GM19193 (cell line): Measurements from ENCODE around the gene NFIA.

ENCODE experiments used
- POLR2A ChIP-seq: IDR thresholded peaks from 4 replicates; pipeline ENCODE4 v1.6.1; 2011; ENCODE audit not compliant: insufficient read depth, insufficient read length; ENCODE audit errors: extremely low read depth

The NFIA gene

DNA sequence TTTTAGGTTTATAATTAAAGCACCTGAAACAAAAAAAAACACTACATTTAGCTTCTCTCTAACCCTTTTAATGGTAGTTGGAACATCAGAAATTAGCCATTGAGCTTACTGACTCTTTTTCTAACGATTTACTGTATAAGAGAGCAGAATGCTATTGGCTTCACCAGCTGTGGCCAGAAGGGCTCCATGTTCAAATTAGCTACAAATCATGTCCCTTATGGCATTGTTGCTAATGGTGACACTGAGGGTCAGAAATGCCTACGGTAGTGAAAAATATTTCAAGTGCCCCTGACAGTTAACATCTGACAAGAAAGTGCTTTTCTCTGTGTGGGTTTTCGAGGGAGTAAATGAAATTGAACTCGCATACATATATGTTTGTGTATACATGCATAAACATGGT is 232.7 kb downstream of the NFIA start:
- TF ChIP-seq POLR2A, result no peak

DNA sequence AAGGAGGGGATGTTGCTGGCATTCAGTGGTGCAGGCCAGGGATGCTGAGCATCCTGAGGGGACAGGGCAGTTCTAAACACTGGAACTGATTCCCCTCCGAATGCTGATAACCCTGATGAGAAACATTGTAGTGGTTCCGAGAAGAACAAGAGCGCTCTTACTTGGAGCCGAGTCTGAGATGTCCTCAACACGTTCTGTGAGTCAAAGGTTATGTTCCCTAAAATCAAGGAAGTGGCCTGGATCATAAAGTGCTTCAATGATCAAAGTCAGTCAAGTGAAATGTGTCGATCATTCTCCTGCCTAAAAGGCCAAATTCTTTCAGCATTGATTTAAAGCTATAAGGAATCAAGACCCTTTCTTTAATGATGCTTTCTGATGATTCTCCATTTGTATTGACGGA is 234.1 kb downstream of the NFIA start:
- no peak for TF ChIP-seq POLR2A

DNA sequence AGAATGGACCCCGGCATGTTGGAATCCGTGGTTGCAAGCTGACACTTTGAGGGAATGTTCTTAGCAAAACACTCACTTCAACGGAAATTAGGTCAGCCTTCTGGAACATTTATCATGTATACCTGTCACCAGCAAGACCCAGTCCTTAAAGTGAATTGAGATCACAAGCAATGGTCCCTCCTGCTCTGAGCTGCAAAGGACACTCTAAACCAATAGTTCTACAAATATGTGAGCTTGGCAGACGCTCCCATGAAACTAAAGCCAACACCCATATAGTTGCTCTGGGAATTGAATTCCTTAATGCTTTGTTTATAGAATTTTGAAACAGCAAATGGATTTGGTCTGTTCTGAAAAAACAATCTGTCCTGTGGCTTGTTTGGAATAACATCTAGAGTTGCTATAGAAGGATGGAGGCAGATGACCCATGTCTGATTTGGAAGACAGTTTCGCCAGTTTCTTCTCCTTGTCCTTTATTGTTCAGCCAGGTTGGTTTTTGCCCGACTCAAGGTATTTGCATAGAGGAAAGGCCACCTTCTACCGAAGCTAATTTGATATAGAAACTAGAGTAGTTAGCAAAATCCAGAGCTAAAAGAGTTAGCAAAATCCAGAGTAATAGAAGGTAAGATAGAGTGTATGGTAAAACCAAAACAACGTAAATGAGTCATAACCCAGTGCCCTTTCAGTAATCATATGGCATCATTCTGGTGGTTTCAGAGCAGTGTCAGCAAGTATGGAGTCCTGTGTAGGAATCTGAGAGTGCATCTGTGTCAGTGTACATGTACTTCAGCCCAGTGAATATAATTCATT is 236.2 kb downstream of the NFIA start:
- no peak for TF ChIP-seq POLR2A

DNA sequence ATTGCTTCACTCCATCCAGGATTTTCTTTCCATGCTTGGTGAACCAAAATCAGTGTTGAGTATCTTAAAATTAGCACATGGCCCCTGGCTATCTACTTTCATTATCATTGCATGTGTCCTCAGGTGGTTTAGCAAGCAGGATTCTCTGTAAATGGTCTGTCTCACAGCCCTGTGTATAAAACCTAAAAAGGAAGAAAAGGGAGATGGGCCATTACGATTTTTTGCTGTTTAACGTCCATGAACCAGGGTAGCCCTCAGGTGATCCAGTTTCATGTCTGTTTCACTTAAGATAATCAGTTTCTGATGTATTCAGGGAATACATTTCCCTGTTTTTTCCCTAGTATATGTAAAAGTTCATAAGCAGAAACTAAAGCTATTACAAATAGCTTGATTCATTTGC is 238.2 kb downstream of the NFIA start:
- no peak for TF ChIP-seq POLR2A

DNA sequence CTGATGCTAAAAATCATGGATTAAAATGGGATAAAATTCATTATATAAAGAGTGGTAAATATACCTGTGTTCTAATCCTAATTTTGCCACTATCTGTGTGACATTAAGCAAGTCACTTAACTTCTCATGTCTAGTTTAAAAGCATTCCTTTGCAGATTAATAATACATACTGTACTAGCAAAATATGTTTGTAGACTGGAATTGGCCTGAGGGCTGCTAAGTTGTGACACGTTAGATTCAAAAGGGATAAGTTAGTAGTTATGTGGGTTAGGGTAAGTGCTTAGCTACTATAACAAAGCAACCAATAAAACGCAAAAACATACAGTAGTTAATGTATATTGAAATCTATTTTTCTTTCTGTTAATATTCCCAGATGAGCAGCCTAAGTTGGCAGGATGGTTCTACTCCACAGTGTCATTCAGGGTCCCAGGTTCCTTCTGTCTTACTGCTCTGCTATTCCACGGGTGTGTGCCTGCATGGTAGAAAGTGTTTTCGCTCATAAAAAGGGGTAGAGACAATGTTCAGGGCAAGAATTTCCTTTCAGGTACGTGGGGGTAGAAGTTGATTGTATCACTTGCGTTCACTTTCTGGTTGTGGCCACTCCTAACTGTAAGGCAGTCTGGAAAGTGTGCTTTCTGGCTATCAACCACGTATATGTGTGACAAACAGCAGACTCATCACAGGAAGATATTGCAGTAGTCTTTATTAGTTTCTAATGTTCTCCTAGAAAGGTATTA is 239.8 kb downstream of the NFIA start:
- no peak for TF ChIP-seq POLR2A

GRCh38 chr1:61322769-61323168 is 240.4 kb downstream of the NFIA start:
- TF ChIP-seq POLR2A, result no peak

- TF ChIP-seq POLR2A, result no peak
These were observed 241.4 kb downstream of the NFIA start for GRCh38 chr1:61323681-61324328.

DNA sequence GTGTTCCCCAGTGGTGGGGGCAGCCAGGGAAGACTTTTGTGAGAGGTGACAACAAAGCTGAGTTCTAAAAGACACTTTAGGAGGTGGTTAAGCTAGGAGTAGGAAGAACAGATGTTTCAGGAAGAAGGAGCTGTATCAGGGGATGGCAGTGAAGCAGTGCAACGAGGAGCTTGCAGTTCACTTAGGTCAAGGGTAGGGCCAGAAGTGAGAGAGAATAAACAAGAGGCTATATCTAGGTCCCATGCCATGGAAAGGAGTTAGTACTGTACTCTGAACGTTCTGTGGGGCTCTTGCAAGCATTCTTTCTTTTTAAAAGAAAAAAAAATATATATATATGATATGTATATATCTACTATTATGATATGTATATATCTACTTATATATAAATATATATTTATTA is 244.4 kb downstream of the NFIA start:
- no peak for TF ChIP-seq POLR2A

DNA sequence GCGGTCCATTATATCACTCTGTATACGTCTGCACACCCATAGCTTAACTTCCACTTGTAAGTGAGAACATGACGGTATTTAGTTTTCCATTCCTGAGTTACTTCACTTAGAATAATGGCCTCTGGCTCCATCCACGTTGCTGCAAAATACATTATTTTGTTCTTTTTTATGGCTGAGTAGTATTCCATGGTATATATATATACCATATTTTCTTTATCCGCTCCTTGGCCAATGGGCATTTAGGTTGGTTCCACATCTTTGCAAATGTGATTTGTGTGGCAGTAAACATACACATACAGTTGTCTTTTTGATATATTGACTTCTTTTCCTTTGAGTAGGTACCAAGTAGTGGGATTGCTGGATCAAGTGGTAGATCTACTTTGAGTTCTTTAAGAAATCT is 245.1 kb downstream of the NFIA start:
- TF ChIP-seq POLR2A, result no peak

GRCh38 chr1:61329556-61329955 is 247.2 kb downstream of the NFIA start:
- TF ChIP-seq POLR2A, result no peak

DNA sequence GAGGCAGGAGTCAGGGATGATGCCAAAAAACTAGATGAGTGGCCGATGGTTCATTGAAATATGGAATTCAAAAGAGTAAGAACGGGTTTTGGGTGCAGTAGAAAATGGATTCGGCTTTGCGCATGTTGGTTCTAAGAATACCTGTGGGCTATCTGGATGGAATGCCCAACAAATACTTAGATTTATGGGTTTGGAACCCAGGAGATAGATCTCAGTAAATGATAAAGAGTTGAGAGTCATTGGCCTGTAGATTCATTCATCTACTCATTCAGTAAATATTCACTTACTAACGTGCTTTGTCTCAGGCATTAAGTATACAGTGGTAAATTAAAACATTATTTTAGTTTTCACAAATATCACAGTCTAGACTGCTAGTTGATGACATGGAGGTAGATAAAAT is 247.7 kb downstream of the NFIA start:
- TF ChIP-seq POLR2A, result no peak

DNA sequence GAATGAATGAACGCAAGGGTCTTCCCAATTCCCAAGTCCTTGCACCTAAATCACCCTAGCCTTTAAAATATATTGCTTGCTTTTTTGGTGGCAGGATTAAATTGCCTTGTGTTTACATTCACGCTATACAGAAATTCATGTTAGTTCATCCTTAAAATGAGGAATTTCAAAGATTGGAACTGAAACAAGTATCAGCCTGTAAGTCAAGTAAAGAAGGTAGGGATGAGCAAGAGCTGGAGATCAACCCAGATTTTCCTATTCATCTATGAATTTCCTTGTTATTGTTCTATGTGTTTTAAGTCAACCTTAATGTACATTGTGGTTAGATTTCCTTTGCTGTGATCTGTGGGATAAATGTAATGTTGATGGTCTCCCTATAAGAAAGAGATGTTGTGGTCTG is 248.2 kb downstream of the NFIA start:
- no peak for TF ChIP-seq POLR2A

- no peak for TF ChIP-seq POLR2A
These were observed 249.9 kb downstream of the NFIA start for GRCh38 chr1:61332196-61332753.

- no peak for TF ChIP-seq POLR2A
These were observed 250.4 kb downstream of the NFIA start for GRCh38 chr1:61332796-61333195.
